HL-60/S4 treated with retinoic acid at 250 ng/mL for 4 days and 3 days (cell line): ENCODE results near the gene ZNF541.

Source experiments
- in situ Hi-C: fragments of 300-500 bp; cut with MboI; formaldehyde crosslinking; loops from 2 replicates; pipeline ENCODE4 v1.7.0; 2022; ENCODE audit warnings: low sequenced_read_pairs

The ZNF541 gene

GRCh38 chr19:47547199-47547598, 25.7 kb downstream of the ZNF541 start:
- in situ Hi-C loops = no loop called here

- in situ Hi-C loops = no loop called here
Observed at GRCh38 chr19:47545061-47545948, 27.6 kb downstream of the ZNF541 start.

- in situ Hi-C loops = no loop called here
Observed at GRCh38 chr19:47544476-47544875, 28.5 kb downstream of the ZNF541 start.

GRCh38 chr19:47544075-47544474, 28.9 kb downstream of the ZNF541 start:
- in situ Hi-C loops = no loop called here

GRCh38 chr19:47542030-47542475, 30.9 kb downstream of the ZNF541 start:
- in situ Hi-C loops = no loop called here

GRCh38 chr19:47541518-47541917, 31.4 kb downstream of the ZNF541 start:
- in situ Hi-C loops = no loop called here

GRCh38 chr19:47540748-47541147, 32.2 kb downstream of the ZNF541 start:
- in situ Hi-C loops = no loop called here

GRCh38 chr19:47539747-47540311, 33.1 kb downstream of the ZNF541 start:
- in situ Hi-C loops = no loop called here

- in situ Hi-C loops = no loop called here
Observed at GRCh38 chr19:47538812-47539211, 34.1 kb downstream of the ZNF541 start.

- in situ Hi-C loops = no loop called here
Observed at GRCh38 chr19:47537493-47537892, 35.5 kb downstream of the ZNF541 start.

GRCh38 chr19:47534628-47535027, 38.3 kb downstream of the ZNF541 start:
- in situ Hi-C loops = no loop called here

- in situ Hi-C loops = no loop called here
Observed at GRCh38 chr19:47531640-47532387, 41.1 kb downstream of the ZNF541 start.

- in situ Hi-C loops = no loop called here
Observed at GRCh38 chr19:47529018-47529742, 43.8 kb downstream of the ZNF541 start.

GRCh38 chr19:47526798-47527197, 46.1 kb downstream of the ZNF541 start:
- in situ Hi-C loops = no loop called here

GRCh38 chr19:47523473-47523872, 49.5 kb downstream of the ZNF541 start:
- in situ Hi-C loops = no loop called here
